Measurements from ENCODE around the gene PRSS21.

Gene PRSS21

DNA sequence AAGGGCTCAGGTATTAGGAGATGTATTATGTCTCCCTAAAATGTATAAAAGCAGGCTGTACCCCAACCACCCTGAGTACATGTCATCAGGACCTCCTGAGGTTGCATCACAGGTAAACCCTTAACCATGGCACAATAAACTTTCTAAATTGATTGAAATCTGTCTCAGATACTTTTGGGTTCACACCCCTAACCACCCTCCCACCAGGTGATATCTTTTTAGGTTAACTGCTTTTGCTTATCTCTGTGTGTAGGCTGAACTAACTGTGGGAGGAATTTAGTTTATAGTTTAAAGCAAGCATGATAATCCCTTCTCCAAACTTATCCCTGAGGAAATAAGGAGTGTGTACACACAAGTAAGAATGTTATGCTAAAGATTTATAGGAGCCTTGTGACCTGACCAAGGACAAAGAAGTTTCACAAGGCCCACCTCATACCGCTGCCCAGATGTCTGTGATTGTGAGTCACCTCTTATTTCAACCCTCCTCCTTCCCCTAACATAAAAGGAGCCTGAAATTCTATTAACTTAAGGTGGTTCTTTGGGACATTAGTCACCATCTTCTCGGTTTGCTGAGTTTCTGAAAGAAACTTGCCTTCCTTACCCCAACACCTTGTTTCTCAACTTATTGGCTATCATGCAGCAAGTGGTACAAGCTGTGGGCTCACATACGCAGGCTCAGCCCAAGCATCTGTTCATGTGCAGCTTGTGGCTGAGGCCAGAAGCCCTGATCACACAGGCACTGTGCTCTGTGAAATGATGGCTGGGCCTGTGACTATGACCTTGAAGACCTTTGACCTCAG lies 29.7 kb downstream of the PRSS21 start:
- Mint-ChIP-seq H3K4me3 (no peak overlapping the region), H3K9me3 (no peaks in the 10 kb centered on the region), H3K27ac (no peak overlapping the region), H3K4me1 (ENCODE audit: low read depth) (peaks cover 14% of the 10 kb centered on the region), H3K27me3 (ENCODE audit: low read depth) (peaks cover 10% of the 10 kb centered on the region), H3K36me3 (ENCODE audit: low read depth) (no peaks in the 10 kb centered on the region)
- no peak for DNase-seq (ENCODE audit: low spot score)

GRCh38 chr16:2848933-2849725 lies 32.1 kb downstream of the PRSS21 start:
- no peaks in the 10 kb centered on the region for H3K36me3 Mint-ChIP-seq (ENCODE audit: low read depth)
- peaks cover 10% of the 10 kb centered on the region for H3K27me3 Mint-ChIP-seq (ENCODE audit: low read depth)
- no peak for DNase-seq (ENCODE audit: low spot score)
- H3K4me1 Mint-ChIP-seq (ENCODE audit: low read depth): peaks cover 6% of the 10 kb centered on the region
- H3K27ac Mint-ChIP-seq: no peak overlapping the region
- H3K9me3 Mint-ChIP-seq: peaks cover 3% of the 10 kb centered on the region
- no peak overlapping the region for H3K4me3 Mint-ChIP-seq

GRCh38 chr16:2852003-2852730 lies 35.1 kb downstream of the PRSS21 start:
- H3K27me3 Mint-ChIP-seq (ENCODE audit: low read depth): peaks cover 14% of the 10 kb centered on the region
- no peak overlapping the region for H3K4me3 Mint-ChIP-seq
- DNase-seq (ENCODE audit: low spot score): no peak
- H3K4me1 Mint-ChIP-seq (ENCODE audit: low read depth): peaks cover 2% of the 10 kb centered on the region
- H3K36me3 Mint-ChIP-seq (ENCODE audit: low read depth): peaks cover 4% of the 10 kb centered on the region
- no peak overlapping the region for H3K27ac Mint-ChIP-seq
- H3K9me3 Mint-ChIP-seq: peaks cover 10% of the 10 kb centered on the region

- Mint-ChIP-seq H3K27ac (no peak overlapping the region), H3K9me3 (peaks cover 10% of the 10 kb centered on the region)
- no peak for DNase-seq (ENCODE audit: low spot score)
These were observed 35.9 kb downstream of the PRSS21 start for GRCh38 chr16:2852731-2853507.

DNA sequence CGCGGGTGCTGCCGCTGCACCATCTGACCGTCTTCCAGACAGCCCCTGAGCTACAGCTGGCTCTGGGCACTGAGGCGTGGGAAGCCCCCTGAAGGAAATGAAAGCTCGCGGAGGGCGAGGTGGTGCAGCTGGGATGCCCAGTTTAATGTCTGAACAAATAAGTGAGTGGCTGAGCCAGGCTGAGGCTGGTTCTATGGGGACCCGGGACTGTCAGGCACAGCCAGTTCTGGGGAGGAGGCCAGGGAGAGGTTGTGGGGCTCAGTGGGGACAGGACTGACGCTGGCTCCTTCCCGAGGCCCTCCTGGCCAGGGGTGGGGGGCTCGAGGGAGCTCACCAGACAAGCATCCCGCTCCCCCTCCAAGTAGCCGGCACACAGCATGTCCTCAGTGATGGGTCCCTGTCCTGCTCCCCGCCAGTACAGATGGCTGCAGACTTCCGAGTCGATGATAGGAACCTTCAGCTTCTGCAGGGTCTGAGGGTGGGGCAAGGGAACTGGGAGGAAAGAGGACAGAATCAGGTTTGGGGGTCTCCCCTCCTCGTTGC lies 36.6 kb downstream of the PRSS21 start:
- Mint-ChIP-seq H3K27me3 (ENCODE audit: low read depth) (peaks cover 17% of the 10 kb centered on the region), H3K27ac (no peak overlapping the region), H3K9me3 (peaks cover 10% of the 10 kb centered on the region), H3K4me1 (ENCODE audit: low read depth) (peaks cover 5% of the 10 kb centered on the region), H3K4me3 (no peak overlapping the region), H3K36me3 (ENCODE audit: low read depth) (peaks cover 4% of the 10 kb centered on the region)
- DNase-seq (ENCODE audit: low spot score): no peak

More at GRCh38 chr16:2852731-2853507, 35.9 kb downstream of the PRSS21 start:
- Mint-ChIP-seq H3K36me3 (ENCODE audit: low read depth) (peaks cover 4% of the 10 kb centered on the region), H3K4me1 (ENCODE audit: low read depth) (peaks cover 5% of the 10 kb centered on the region), H3K27me3 (ENCODE audit: low read depth) (peaks cover 17% of the 10 kb centered on the region), H3K4me3 (no peak overlapping the region)

GRCh38 chr16:2854700-2855309 lies 37.8 kb downstream of the PRSS21 start:
- DNase-seq (ENCODE audit: low spot score): no peak
- Mint-ChIP-seq H3K4me3 (no peak overlapping the region), H3K36me3 (ENCODE audit: low read depth) (peaks cover 4% of the 10 kb centered on the region), H3K27ac (no peak overlapping the region), H3K27me3 (ENCODE audit: low read depth) (peaks cover 8% of the 10 kb centered on the region), H3K9me3 (peaks cover 10% of the 10 kb centered on the region), H3K4me1 (ENCODE audit: low read depth) (peaks cover 3% of the 10 kb centered on the region)

GRCh38 chr16:2855536-2855935 lies 38.5 kb downstream of the PRSS21 start:
- Mint-ChIP-seq H3K27me3 (ENCODE audit: low read depth) (peaks cover 8% of the 10 kb centered on the region), H3K9me3 (peaks cover 10% of the 10 kb centered on the region), H3K4me3 (no peak overlapping the region), H3K27ac (no peak overlapping the region), H3K36me3 (ENCODE audit: low read depth) (peaks cover 4% of the 10 kb centered on the region), H3K4me1 (ENCODE audit: low read depth) (peaks cover 3% of the 10 kb centered on the region)
- DNase-seq (ENCODE audit: low spot score): no peak

GRCh38 chr16:2856061-2856670 lies 39.1 kb downstream of the PRSS21 start:
- H3K36me3 Mint-ChIP-seq (ENCODE audit: low read depth): peaks cover 4% of the 10 kb centered on the region
- H3K4me1 Mint-ChIP-seq (ENCODE audit: low read depth): peaks cover 3% of the 10 kb centered on the region
- no peak overlapping the region for H3K4me3 Mint-ChIP-seq
- DNase-seq (ENCODE audit: low spot score): no peak
- H3K27ac Mint-ChIP-seq: no peak overlapping the region
- peaks cover 8% of the 10 kb centered on the region for H3K27me3 Mint-ChIP-seq (ENCODE audit: low read depth)
- H3K9me3 Mint-ChIP-seq: peaks cover 11% of the 10 kb centered on the region

DNA sequence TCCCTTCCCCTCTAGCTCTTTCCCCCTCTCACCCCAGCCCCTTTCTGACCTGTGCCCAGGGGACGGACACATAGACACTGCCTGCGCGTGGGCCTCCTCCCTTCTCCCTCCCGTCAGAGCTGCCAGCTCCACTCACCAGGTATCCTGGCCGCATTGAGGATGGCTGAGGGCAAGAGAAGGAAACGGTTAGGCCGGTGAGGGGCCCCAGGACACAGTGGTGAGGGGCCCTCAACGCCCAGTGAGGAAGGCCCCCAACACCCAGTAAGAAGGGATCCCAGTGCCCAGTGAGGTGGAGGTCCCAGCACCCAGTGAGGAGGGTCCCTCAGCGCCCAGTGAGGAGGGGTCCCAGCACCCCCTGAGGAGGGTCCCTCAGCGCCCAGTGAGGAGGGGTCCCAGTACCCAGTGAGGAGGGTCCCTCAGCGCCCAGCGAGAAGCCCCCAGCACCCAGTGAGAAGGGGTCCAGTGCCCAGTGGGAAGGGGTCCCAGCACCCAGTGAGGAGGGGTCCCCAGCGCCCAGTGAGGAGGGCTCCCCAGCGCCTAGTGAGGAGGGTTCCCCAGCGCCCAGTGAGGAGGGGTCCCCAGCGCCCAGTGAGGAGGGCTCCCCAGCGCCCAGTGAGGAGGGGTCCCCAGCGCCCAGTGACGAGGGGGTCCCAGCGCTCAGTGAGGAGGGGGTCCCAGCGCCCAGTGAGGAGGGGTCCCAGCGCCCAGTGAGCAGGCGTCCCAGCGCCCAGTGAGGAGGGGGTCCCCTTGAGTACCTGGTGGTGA lies 39.8 kb downstream of the PRSS21 start:
- H3K27ac Mint-ChIP-seq: no peak overlapping the region
- H3K9me3 Mint-ChIP-seq: peaks cover 14% of the 10 kb centered on the region
- H3K36me3 Mint-ChIP-seq (ENCODE audit: low read depth): peaks cover 4% of the 10 kb centered on the region
- H3K4me1 Mint-ChIP-seq (ENCODE audit: low read depth): peaks cover 3% of the 10 kb centered on the region
- peaks cover 8% of the 10 kb centered on the region for H3K27me3 Mint-ChIP-seq (ENCODE audit: low read depth)
- no peak overlapping the region for H3K4me3 Mint-ChIP-seq
- no peak for DNase-seq (ENCODE audit: low spot score)

DNA sequence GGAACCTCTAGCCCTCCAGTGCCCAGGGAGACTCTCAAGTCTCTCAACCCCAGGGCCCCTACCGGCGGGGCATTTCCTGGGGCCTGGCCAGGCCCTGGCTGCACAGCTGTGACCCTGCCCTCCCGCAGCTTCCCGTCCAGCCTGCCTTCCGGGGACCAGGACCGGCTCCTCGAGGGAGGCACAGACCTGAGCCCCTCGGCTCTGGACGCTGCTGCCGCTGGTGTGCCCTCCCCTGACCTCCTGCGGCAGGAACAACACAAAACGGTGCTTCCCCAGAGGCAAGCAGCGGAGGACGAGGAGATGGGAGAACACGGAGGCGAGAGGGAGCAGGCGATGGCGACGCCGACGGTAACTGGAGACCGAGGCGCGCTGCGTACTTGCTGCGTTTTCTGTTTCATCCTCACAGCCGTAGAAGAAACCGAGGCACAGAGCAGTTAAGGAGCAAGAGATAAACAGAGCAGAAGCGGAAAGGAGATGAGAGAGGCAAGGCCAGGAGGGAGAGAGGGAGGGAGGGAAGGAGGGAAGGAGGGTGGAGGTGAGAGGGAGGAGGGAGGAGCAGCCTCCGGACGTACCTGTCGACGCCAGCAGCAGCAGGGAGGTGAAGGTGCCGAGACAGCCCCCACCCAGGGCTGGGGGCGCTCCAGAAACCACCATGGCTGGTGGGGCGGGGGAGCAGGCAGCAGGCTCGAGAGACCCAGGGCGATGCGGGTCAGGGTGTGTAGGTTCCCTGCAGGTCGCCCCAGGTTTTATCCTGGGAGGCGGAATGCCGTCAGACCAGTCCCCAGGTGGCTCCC lies 40.6 kb downstream of the PRSS21 start, which contains the start of gene PRSS22:
PRSS22 (minus strand) TSS at position 720 of the 794 bp plus-strand sequence; CDS start at position 654, 66 bp downstream.
- H3K36me3 Mint-ChIP-seq (ENCODE audit: low read depth): peaks cover 4% of the 10 kb centered on the region
- peaks cover 14% of the 10 kb centered on the region for H3K9me3 Mint-ChIP-seq
- DNase-seq (ENCODE audit: low spot score): no peak
- no peak within 1 kb of the TSS for H3K27ac Mint-ChIP-seq
- H3K27me3 Mint-ChIP-seq (ENCODE audit: low read depth): peaks cover 8% of the 10 kb centered on the region
- peaks cover 3% of the 10 kb centered on the region for H3K4me1 Mint-ChIP-seq (ENCODE audit: low read depth)
- H3K4me3 Mint-ChIP-seq: peak within 1 kb of the TSS; percentile 70

GRCh38 chr16:2858245-2859025 lies 41.4 kb downstream of the PRSS21 start:
- Mint-ChIP-seq H3K9me3 (peaks cover 14% of the 10 kb centered on the region), H3K27ac (no peak overlapping the region)

More at GRCh38 chr16:2858245-2859025, 41.4 kb downstream of the PRSS21 start:
- H3K4me3 Mint-ChIP-seq: no peak overlapping the region
- H3K36me3 Mint-ChIP-seq (ENCODE audit: low read depth): peaks cover 4% of the 10 kb centered on the region
- peaks cover 3% of the 10 kb centered on the region for H3K4me1 Mint-ChIP-seq (ENCODE audit: low read depth)
- peaks cover 8% of the 10 kb centered on the region for H3K27me3 Mint-ChIP-seq (ENCODE audit: low read depth)
- no peak for DNase-seq (ENCODE audit: low spot score)
